ENCODE results near the gene HPN.

Gene HPN

DNA sequence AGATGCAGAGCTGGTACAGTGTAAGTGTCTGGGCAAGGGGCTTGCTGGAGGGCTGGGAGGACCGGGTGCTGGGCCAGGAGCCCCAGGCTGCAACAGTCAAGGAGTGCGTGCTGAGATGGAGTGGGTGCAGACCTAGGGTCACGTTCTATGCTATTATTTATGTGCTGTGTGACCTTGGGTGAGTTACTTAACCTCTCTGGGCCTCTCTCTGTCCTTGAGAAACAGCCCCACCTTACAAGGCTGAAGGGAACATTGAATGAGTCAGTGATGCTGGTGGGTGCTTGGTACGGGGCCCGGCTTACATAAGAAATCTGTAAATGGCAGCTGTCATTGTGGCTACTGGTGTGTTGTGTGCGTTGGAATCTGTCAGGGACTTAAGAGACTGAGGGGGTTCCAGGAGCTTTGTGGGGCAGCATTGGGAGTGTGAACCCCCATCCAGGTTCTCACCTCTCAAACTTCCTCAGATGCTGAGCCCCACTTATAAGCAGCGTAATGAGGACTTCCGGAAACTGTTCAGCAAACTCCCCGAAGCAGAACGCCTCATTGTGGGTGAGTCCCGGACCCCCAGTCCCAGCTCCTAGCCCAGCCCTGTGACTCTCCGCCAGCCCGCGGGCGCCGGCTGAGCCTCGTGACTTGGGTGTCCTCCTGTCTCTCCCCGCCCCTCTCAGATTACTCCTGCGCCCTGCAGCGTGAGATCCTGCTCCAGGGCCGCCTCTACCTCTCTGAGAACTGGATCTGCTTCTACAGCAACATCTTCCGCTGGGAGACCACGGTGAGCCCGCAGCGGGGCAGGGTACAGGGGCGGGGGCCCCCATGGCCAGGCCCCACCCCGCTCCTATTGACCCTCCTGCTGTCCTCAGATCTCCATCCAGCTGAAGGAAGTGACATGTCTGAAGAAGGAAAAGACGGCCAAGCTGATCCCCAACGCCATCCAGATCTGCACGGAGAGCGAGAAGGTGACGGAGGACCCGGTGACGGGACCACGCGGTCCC lies 31.8 kb upstream of the HPN start:
- H3K4me3 ChIP-seq (ENCODE audit: low read depth in 1 of 2, low read length in 2 of 2): no peak overlapping the region
- no peak overlapping the region for H3K9ac ChIP-seq (ENCODE audit: low read depth, low read length)
- peaks cover 60% of the 10 kb centered on the region for H4K20me1 ChIP-seq (ENCODE audit: insufficient read depth, low read length)
- no peak for TF ChIP-seq EZH2 (IDR thresholded peaks at IDR 0.05; ENCODE audit: borderline replicate concordance, low read depth, low read length, severe bottlenecking)
- TF ChIP-seq, protein P1, sequence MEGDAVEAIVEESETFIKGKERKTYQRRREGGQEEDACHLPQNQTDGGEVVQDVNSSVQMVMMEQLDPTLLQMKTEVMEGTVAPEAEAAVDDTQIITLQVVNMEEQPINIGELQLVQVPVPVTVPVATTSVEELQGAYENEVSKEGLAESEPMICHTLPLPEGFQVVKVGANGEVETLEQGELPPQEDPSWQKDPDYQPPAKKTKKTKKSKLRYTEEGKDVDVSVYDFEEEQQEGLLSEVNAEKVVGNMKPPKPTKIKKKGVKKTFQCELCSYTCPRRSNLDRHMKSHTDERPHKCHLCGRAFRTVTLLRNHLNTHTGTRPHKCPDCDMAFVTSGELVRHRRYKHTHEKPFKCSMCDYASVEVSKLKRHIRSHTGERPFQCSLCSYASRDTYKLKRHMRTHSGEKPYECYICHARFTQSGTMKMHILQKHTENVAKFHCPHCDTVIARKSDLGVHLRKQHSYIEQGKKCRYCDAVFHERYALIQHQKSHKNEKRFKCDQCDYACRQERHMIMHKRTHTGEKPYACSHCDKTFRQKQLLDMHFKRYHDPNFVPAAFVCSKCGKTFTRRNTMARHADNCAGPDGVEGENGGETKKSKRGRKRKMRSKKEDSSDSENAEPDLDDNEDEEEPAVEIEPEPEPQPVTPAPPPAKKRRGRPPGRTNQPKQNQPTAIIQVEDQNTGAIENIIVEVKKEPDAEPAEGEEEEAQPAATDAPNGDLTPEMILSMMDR (IDR thresholded peaks at IDR 0.05; ENCODE audit: borderline replicate concordance, extremely low read depth, low read length, poor library complexity, severe bottlenecking): no peak
- peaks cover 87% of the 10 kb centered on the region for H3K36me3 ChIP-seq (ENCODE audit: insufficient read depth, low read length)
- no peak overlapping the region for H3K4me2 ChIP-seq (ENCODE audit: insufficient read depth, low read length)
- no peak overlapping the region for H3K27ac ChIP-seq (ENCODE audit: low read length)
- no peaks in the 10 kb centered on the region for H3K4me1 ChIP-seq (ENCODE audit: insufficient read depth, low read length)
- H3K79me2 ChIP-seq (ENCODE audit: insufficient read depth, low read length): peaks cover 27% of the 10 kb centered on the region
- no peak for DNase-seq
- no peak overlapping the region for H2AFZ ChIP-seq (ENCODE audit: low read depth, low read length)
- ATAC-seq (ENCODE audit: insufficient read depth, low read depth): no peak
- H3K27me3 ChIP-seq (ENCODE audit: insufficient read depth, low read length, poor library complexity): no peaks in the 10 kb centered on the region
- no peaks in the 10 kb centered on the region for H3K9me3 ChIP-seq (ENCODE audit: insufficient read depth, low read length, severe bottlenecking)

GRCh38 chr19:35011091-35011689 lies 30.3 kb upstream of the HPN start:
- no peak overlapping the region for H3K9ac ChIP-seq (ENCODE audit: low read depth, low read length)
- no peak overlapping the region for H2AFZ ChIP-seq (ENCODE audit: low read depth, low read length)
- TF ChIP-seq, protein P1 (IDR thresholded peaks at IDR 0.05; ENCODE audit: borderline replicate concordance, extremely low read depth, low read length, poor library complexity, severe bottlenecking): no peak
- no peak for TF ChIP-seq EZH2 (IDR thresholded peaks at IDR 0.05; ENCODE audit: borderline replicate concordance, low read depth, low read length, severe bottlenecking)
- peaks cover 53% of the 10 kb centered on the region for H4K20me1 ChIP-seq (ENCODE audit: insufficient read depth, low read length)
- DNase-seq (no peak), ATAC-seq (ENCODE audit: insufficient read depth, low read depth) (no peak)
- H3K27ac ChIP-seq (ENCODE audit: low read length): no peak overlapping the region
- peaks cover 12% of the 10 kb centered on the region; the same call in 1 of the 2 replicates for H3K79me2 ChIP-seq (ENCODE audit: insufficient read depth, low read length)
- peaks cover 89% of the 10 kb centered on the region for H3K36me3 ChIP-seq (ENCODE audit: insufficient read depth, low read length)
- no peaks in the 10 kb centered on the region for H3K27me3 ChIP-seq (ENCODE audit: insufficient read depth, low read length, poor library complexity)
- H3K4me1 ChIP-seq (ENCODE audit: insufficient read depth, low read length): no peaks in the 10 kb centered on the region
- no peak overlapping the region for H3K4me3 ChIP-seq (ENCODE audit: low read depth in 1 of 2, low read length in 2 of 2)
- H3K9me3 ChIP-seq (ENCODE audit: insufficient read depth, low read length, severe bottlenecking): no peaks in the 10 kb centered on the region
- no peak overlapping the region for H3K4me2 ChIP-seq (ENCODE audit: insufficient read depth, low read length)

- ATAC-seq (ENCODE audit: insufficient read depth, low read depth) (no peak), DNase-seq (no peak)
- Histone ChIP-seq H2AFZ (ENCODE audit: low read depth, low read length) (no peak overlapping the region), H3K4me1 (ENCODE audit: insufficient read depth, low read length) (no peaks in the 10 kb centered on the region), H3K27me3 (ENCODE audit: insufficient read depth, low read length, poor library complexity) (no peaks in the 10 kb centered on the region), H4K20me1 (ENCODE audit: insufficient read depth, low read length) (peaks cover 45% of the 10 kb centered on the region), H3K9ac (ENCODE audit: low read depth, low read length) (no peak overlapping the region), H3K27ac (ENCODE audit: low read length) (no peak overlapping the region), H3K9me3 (ENCODE audit: insufficient read depth, low read length, severe bottlenecking) (no peaks in the 10 kb centered on the region), H3K4me2 (ENCODE audit: insufficient read depth, low read length) (no peak overlapping the region), H3K4me3 (ENCODE audit: low read depth in 1 of 2, low read length in 2 of 2) (no peak overlapping the region), H3K36me3 (ENCODE audit: insufficient read depth, low read length) (peaks cover 86% of the 10 kb centered on the region), H3K79me2 (ENCODE audit: insufficient read depth, low read length) (peaks cover 4% of the 10 kb centered on the region; the same call in 1 of the 2 replicates)
- TF ChIP-seq, protein P1 (IDR thresholded peaks at IDR 0.05; ENCODE audit: borderline replicate concordance, extremely low read depth, low read length, poor library complexity, severe bottlenecking): no peak
- no peak for TF ChIP-seq EZH2 (IDR thresholded peaks at IDR 0.05; ENCODE audit: borderline replicate concordance, low read depth, low read length, severe bottlenecking)
Measured at GRCh38 chr19:35011737-35012682, 29.5 kb upstream of the HPN start.

All from DND-41 (cell line).